HG03565 (cell line): Measurements from ENCODE around the gene NCOR2.

Experiments used
- ATAC-seq: cut with Tn5 transposase; IDR thresholded peaks from one replicate; pipeline ENCODE4 v1.9.1; 2021; ENCODE audit warnings: mild to moderate bottlenecking, moderate library complexity; ENCODE audit not compliant: unreplicated experiment

NCOR2 gene

DNA sequence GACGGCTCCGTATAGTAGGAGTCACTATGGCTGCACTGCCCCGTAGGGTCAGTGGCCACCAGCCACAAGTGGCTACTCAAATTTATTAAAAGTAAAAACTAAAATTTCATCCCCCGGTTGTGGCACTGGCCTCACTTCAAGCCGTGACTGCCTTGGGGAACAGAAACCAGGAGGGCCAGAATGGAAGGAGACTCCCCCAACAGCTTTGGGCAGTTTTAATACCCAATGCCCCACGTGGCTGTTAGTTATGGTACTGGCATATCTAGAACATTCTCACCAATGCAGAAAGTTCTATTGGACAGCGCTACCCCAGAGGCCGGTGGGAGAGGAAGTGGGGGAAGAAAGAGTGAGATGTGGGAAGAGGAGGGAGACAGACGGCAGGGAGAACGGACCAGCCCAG, 6.2 kb downstream of the NCOR2 start:
- ATAC-seq = no peak

- ATAC-seq = no peak
Observed at GRCh38 chr12:124560146-124560890, 7.1 kb downstream of the NCOR2 start.

DNA sequence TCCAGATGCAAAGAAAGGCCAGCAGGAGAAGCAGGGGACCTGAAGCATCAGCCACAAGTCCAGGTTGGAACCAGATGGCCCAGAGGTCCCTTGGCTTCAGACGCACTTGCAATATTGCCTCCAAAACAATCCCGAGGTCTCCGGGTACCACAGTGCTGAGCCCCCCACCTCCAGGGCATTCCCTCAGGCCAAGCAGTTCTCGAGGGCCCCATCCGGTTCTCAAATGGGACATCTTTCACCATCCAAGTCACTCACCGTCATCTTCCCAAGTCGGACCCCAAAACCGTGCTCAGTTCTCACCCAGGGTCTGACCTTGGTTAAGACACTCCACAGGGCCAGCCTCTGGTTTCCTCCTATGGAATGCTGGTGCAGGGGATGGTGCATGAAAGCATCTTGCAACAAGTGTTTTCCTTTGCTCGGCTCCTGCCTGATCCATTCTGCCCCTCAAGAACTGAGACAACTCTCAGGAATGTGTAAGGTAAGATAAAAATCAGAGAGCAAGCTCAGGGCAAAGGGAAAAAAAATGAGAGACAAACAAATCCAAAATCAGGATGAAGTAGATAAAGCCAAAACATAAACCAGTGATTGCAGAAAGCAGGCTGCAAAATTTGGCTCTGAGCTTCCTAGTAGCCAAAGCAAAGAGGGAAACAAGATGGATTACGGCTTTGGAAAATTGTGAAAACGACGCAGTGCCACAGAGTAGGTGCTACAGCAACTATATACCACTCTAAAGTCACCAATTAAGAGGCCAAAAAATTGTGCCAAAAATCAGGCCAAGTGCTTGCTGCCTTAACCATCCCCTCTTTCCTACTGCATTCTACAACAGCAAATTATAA, 8.0 kb downstream of the NCOR2 start:
- ATAC-seq = no peak

DNA sequence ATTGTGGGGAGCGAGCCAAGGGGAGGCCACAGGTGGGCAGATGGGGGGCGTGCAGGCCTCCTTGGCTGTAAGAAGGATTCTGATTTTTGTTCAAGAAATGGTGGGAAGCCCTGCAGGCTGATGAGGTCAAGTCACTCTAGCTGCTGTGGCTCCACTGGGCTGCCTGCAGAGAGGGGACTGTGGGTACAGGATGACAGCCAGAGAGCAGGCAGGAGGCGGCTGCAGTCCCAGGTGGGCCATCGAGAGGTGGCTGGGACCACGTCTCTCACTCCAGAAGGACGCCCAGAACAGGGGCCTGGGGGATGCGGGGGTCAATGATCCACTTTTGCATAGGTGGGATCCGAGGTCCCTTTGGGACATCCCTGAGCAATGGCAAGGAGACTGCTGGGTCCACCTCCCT, 9.1 kb downstream of the NCOR2 start:
- no peak for ATAC-seq

GRCh38 chr12:124557518-124558223, 9.7 kb downstream of the NCOR2 start:
- ATAC-seq = no peak

GRCh38 chr12:124556896-124557501, 10.4 kb downstream of the NCOR2 start:
- ATAC-seq = no peak

GRCh38 chr12:124556074-124556466, 11.3 kb downstream of the NCOR2 start:
- ATAC-seq = no peak

DNA sequence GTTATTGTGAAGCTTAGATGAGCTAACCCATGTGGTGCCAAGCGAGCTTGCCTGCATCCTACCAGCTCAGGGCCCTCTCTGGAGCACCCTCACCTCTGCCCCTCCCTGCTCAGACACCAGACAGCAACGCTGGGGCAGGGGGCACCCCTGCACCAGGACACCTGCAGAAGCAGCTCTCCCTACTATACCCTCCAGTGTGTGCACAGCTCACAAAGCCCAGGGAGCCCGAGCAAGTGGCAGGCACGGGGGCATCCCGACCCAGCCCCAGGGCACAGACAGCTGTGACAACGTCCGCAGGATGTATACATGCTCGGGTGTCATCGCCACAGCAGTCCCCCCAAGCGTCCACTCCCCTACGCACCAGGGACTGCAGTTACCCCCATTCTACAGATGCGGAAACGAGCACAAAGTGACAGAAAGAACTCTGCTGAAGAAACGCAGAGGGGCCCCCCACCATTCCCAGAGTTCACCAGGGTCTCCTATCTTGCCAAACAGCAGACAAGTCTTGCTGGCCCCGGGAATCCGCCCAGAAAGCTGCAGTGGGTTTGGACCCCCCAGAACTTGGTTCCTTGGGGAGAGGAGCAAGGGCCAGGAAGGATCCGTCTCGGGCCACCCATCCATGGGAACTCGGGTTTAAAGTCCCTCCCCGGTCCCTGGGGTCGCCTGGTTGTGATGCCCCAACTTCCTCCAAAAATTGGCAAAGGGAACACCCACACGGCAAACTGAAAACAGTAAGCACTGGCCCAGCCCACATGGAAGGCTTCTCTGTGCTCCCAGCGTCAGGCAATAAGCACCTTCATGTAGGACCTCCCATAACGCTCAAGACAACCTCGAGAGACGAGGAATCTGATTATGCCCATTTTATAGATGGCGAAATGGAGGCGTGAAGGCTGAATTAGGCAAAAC, 12.0 kb downstream of the NCOR2 start:
- no peak for ATAC-seq

GRCh38 chr12:124554429-124555029, 12.9 kb downstream of the NCOR2 start:
- ATAC-seq = no peak

- no peak for ATAC-seq
Observed at GRCh38 chr12:124553862-124554428, 13.5 kb downstream of the NCOR2 start.

DNA sequence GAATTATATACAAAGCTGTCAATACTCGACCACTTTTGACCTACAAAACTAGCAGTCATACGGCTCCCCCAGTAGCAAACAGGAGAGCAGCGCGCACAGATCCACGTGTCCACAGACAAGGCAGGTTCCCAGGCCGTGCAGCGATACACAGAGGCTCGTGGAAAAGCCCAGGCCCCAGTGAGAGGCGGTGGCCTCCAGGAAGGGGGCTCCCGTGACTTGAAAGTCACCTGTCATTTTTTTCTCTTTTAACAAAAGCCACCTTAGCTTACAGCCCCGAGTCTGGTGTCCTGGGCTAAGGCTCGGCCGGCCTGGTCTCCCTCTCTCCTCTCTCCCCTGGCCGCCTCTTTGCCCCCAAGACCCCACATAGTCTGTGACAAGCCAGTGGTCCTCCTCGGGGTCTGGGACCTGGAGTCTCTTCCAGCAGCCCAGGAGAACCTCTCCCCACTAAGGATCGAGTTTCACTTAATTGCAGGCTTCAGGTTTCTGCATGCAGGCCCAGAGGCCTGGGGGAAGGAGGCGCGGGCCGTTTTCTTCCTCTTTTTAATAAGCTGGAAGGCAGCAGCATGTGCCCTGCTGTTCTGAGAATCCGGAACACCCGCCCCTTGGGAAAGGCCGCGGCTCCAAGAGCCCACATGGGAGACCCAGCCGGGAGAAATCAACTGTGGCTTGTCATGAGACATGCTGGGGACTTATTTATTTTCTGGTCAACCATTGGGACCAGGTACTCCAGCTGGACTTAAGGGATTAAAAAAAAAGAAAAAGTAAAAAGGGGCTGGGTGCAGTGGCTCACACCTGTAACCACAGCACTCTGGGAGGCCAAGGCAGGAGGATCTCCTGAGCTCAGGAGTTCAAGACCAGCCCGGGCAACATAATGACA, 15.9 kb downstream of the NCOR2 start:
- no peak for ATAC-seq

- no peak for ATAC-seq
Observed at GRCh38 chr12:124550123-124551089, 17.0 kb downstream of the NCOR2 start.

GRCh38 chr12:124549629-124550028, 17.8 kb downstream of the NCOR2 start:
- no peak for ATAC-seq

DNA sequence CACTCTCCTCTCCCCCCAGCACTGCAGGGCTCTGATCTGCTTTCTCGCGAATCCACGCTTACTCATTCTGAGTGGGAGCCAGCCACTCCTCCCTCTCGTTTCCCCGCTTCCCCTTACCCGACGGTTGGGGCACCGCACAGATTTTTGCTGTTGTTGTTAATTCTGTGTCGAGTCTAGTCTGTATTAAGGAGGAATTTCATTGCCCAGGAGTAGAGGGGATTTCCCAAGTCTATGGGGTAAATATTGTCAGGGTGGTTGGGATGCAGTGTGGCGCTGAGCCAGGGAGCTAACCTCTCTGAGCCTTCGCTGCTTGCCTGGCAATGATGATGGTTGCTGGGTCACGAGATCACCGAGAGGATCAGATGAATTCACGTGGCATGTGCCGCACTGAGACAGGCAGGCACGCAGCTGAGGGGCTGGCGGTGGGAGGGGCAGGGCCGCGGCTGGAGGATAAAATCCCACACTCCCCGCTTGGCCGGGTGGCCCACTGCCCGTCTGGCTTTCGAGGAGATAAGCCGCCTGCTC, 18.5 kb downstream of the NCOR2 start:
- ATAC-seq = no peak

DNA sequence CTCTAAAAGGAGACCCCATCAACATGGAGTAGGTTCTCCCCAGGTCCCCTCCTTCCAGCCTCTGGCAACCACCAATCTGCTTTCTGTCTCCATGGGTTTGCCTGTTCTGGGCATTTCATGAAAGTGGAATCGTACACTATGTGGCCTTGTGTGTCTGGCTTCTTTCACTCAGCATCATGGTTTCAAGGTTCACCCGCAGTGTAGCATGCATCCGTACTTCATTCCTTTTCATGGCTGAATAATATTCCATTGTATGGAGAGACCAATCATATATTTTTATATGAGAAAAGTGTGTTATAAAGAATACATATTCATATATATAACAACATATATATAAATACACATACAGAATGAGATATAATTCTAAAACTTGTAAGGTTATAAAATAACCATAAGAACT, 19.8 kb downstream of the NCOR2 start:
- ATAC-seq = no peak

GRCh38 chr12:124545508-124546418, 21.6 kb downstream of the NCOR2 start:
- peak; percentile 79 for ATAC-seq
